H1 (cell line): ENCODE data around the gene CCDC102A. TPM values are rescaled to one million over a fixed set of nuclear protein-coding genes. Genes with fewer than 3 reads are reported as not detected.

Source experiments
- CTCF ChIA-PET: fragments of 300-600 bp; sonication (Branson Sonifier 250); formaldehyde crosslinking; loops from one replicate; lab custom pipeline; 2021; ENCODE audit not compliant: partially characterized antibody; lab: Charles Lee
- POLR2A ChIA-PET: fragments of 300-600 bp; sonication (Branson Sonifier 250); formaldehyde crosslinking; loops from one replicate; lab custom pipeline; 2021; ENCODE audit warnings: inconsistent platforms; ENCODE audit not compliant: partially characterized antibody; lab: Charles Lee
- DNase-seq, 2 experiments: peaks; one replicate each; pipeline versions ENCODE4 v3.0.0 to v3.0.0-alpha.2; 2010 to 2022; ENCODE audit warnings: low spot score in 2 of 2, low read depth in 1 of 2, mixed read lengths in 1 of 2
- FAIRE-seq: peaks from 2 replicates; lab custom pipeline; 2011; peaks lifted over from hg19 to GRCh38; lab: Jason Lieb, UNC
- H2AFZ ChIP-seq: 2 replicates; pipeline ENCODE4 v1.8.1; 2012; ENCODE audit warnings: low read length, inconsistent platforms
- H2AK5ac ChIP-seq: 2 replicates; pipeline ENCODE4 v1.6.1; 2013; ENCODE audit warnings: low read depth, low read length
- H2BK120ac ChIP-seq: replicated peaks from 2 replicates; pipeline ENCODE3; 2013; ENCODE audit warnings: low read depth, low read length, inconsistent platforms
- H2BK12ac ChIP-seq: 2 replicates; pipeline ENCODE4 v1.6.1; 2013; ENCODE audit warnings: low read depth, low read length
- H2BK15ac ChIP-seq: 2 replicates; pipeline ENCODE4 v1.6.1; 2013; ENCODE audit warnings: low read length
- H2BK20ac ChIP-seq: 2 replicates; pipeline ENCODE4 v1.6.1; 2013; ENCODE audit warnings: low read length
- H2BK5ac ChIP-seq: 2 replicates; pipeline ENCODE4 v1.6.1; 2013; ENCODE audit warnings: low read depth, low read length
- H3K14ac ChIP-seq: 2 replicates; pipeline ENCODE4 v1.6.1; 2013; ENCODE audit warnings: inconsistent platforms; ENCODE audit not compliant: insufficient read length
- H3K18ac ChIP-seq: 2 replicates; pipeline ENCODE4 v1.6.1; 2013; ENCODE audit warnings: low read length; ENCODE audit errors: extremely low read depth
- H3K23ac ChIP-seq: 2 replicates; pipeline ENCODE4 v1.6.1; 2013; ENCODE audit warnings: inconsistent platforms; ENCODE audit not compliant: insufficient read length
- H3K23me2 ChIP-seq: 2 replicates; pipeline ENCODE4 v1.6.1; 2013; ENCODE audit warnings: low read depth, low read length
- H3K27ac ChIP-seq: 2 replicates; pipeline ENCODE4 v1.6.1; 2011; ENCODE audit warnings: low read depth, low read length, inconsistent platforms
- H3K27me3 ChIP-seq, 4 experiments: replicated peaks in 1 of 4; 1 replicate in 1 of 4; 2 replicates in 3 of 4; pipeline versions ENCODE4 v1.6.1 to v1.8.1; 2011 to 2013; ENCODE audit warnings: low read length in 3 of 4, mild to moderate bottlenecking in 3 of 4, inconsistent platforms in 2 of 4, mixed read lengths in 2 of 4, moderate library complexity in 1 of 4; ENCODE audit not compliant: control insufficient read depth in 3 of 4, insufficient read depth in 3 of 4; ENCODE audit errors: extremely low read depth in 1 of 4
- H3K36me3 ChIP-seq, 4 experiments: 2 replicates each; pipeline versions ENCODE4 v1.6.1 to v1.8.1; 2011 to 2013; ENCODE audit warnings: mild to moderate bottlenecking in 4 of 4, low read length in 3 of 4, moderate library complexity in 2 of 4, control low read depth in 1 of 4, inconsistent platforms in 1 of 4; ENCODE audit not compliant: insufficient read depth in 4 of 4, control insufficient read depth in 2 of 4
- H3K4ac ChIP-seq: replicated peaks from 2 replicates; pipeline ENCODE3; 2013; ENCODE audit warnings: low read length, low read depth, mixed read lengths, inconsistent platforms; ENCODE audit not compliant: insufficient read length
- H3K4me1 ChIP-seq, 4 experiments: replicated peaks in 1 of 4; 1 replicate in 1 of 4; 2 replicates in 3 of 4; pipeline versions ENCODE4 v1.6.1 to v1.8.1; 2011 to 2013; ENCODE audit warnings: low read length in 3 of 4, inconsistent platforms in 2 of 4, mixed read lengths in 1 of 4; ENCODE audit not compliant: insufficient read depth in 4 of 4, control insufficient read depth in 3 of 4
- H3K4me2 ChIP-seq, 2 experiments: 2 replicates each; pipeline versions ENCODE4 v1.6.1 to v1.8.1; 2011 to 2013; ENCODE audit warnings: low read depth in 2 of 2, low read length in 2 of 2, control low read depth in 1 of 2, inconsistent platforms in 1 of 2, mild to moderate bottlenecking in 1 of 2; ENCODE audit not compliant: insufficient read depth in 1 of 2
- H3K4me3 ChIP-seq, 4 experiments: fragments of 200-600, 300-600 bp in 1 of 4; sonication (generic), shearing (Covaris generic), sonication (Bioruptor Twin) in 1 of 4; 2 replicates each; pipeline versions ENCODE4 v1.5.1 to v1.8.1; 2011 to 2016; ENCODE audit warnings: low read length in 4 of 4, low read depth in 3 of 4, control low read depth in 2 of 4, inconsistent platforms in 2 of 4, mild to moderate bottlenecking in 2 of 4, mixed read lengths in 1 of 4, moderate library complexity in 1 of 4; ENCODE audit not compliant: insufficient read depth in 2 of 4; ENCODE audit errors: extremely low read depth in 1 of 4
- H3K56ac ChIP-seq: replicated peaks from 2 replicates; pipeline ENCODE3; 2013; ENCODE audit warnings: low read depth, mild to moderate bottlenecking, mixed read lengths, low read length, inconsistent platforms; ENCODE audit not compliant: insufficient read length
- H3K79me1 ChIP-seq: 2 replicates; pipeline ENCODE4 v1.6.1; 2013; ENCODE audit warnings: low read depth, low read length, control low read depth
- H3K79me2 ChIP-seq, 2 experiments: 2 replicates each; pipeline versions ENCODE4 v1.6.1 to v1.8.1; 2012 to 2013; ENCODE audit warnings: low read length in 2 of 2, mild to moderate bottlenecking in 2 of 2, inconsistent platforms in 1 of 2; ENCODE audit not compliant: insufficient read depth in 2 of 2, control insufficient read depth in 1 of 2
- H3K9ac ChIP-seq, 4 experiments: replicated peaks in 1 of 4; 1 replicate in 1 of 4; 2 replicates in 3 of 4; pipeline versions ENCODE4 v1.6.1 to v1.8.1; 2011 to 2013; ENCODE audit warnings: low read depth in 3 of 4, low read length in 3 of 4, control low read depth in 2 of 4, mild to moderate bottlenecking in 2 of 4, moderate library complexity in 2 of 4, inconsistent platforms in 1 of 4; ENCODE audit errors: extremely low read depth in 1 of 4
- H3K9me3 ChIP-seq, 2 experiments: 2 replicates each; pipeline versions ENCODE4 v1.6.1 to v1.8.1; 2012 to 2013; ENCODE audit warnings: mild to moderate bottlenecking in 2 of 2, moderate library complexity in 2 of 2, control low read depth in 1 of 2, inconsistent platforms in 1 of 2, low read depth in 1 of 2, low read length in 1 of 2, mixed read lengths in 1 of 2; ENCODE audit not compliant: insufficient read depth in 2 of 2
- H4K20me1 ChIP-seq, 2 experiments: replicated peaks in 1 of 2; 2 replicates each; pipeline versions ENCODE3 to v1.8.1; 2011 to 2013; ENCODE audit warnings: inconsistent platforms in 2 of 2, low read length in 2 of 2, mild to moderate bottlenecking in 1 of 2; ENCODE audit not compliant: insufficient read depth in 2 of 2, control insufficient read depth in 1 of 2
- H4K5ac ChIP-seq: 2 replicates; pipeline ENCODE4 v1.6.1; 2013; ENCODE audit warnings: low read length, low read depth, mixed read lengths, inconsistent platforms; ENCODE audit not compliant: insufficient read length
- H4K8ac ChIP-seq: 2 replicates; pipeline ENCODE4 v1.8.0; 2013; ENCODE audit warnings: mild to moderate bottlenecking, moderate library complexity, low read length, inconsistent platforms; ENCODE audit not compliant: insufficient read depth; ENCODE audit errors: extremely low read depth
- H4K91ac ChIP-seq: replicated peaks from 2 replicates; pipeline ENCODE3; 2013; ENCODE audit warnings: low read length, mixed read lengths, inconsistent platforms; ENCODE audit not compliant: insufficient read length
- ASH2L ChIP-seq: fragments of 200-600, 300-600 bp; sonication (generic); IDR thresholded peaks from one replicate; pipeline ENCODE4 v1.7.1; 2017; ENCODE audit warnings: low read length
- HDAC2 ChIP-seq, 2 experiments: fragments of 300-600 bp in 1 of 2; sonication (generic) in 1 of 2; IDR thresholded peaks; 2 replicates each; pipeline ENCODE4 v1.6.1; 2011 to 2012; ENCODE audit warnings: low read depth in 2 of 2, low read length in 2 of 2, mild to moderate bottlenecking in 2 of 2, moderate library complexity in 2 of 2, borderline replicate concordance in 1 of 2, inconsistent platforms in 1 of 2
- SIRT6 ChIP-seq: IDR thresholded peaks from one replicate; pipeline ENCODE4 v1.7.1; 2012; ENCODE audit warnings: low read length, inconsistent platforms
- WGBS, 2 experiments: shearing (Covaris generic) in 1 of 2; methylation state at CpG; one replicate each; pipeline versions ENCODE4 v1.1.6 to v1.1.7; 2013 to 2015; ENCODE audit warnings: low lambda C conversion rate in 2 of 2, mixed read lengths in 2 of 2, inconsistent platforms in 1 of 2, low coverage in 1 of 2, missing lambda C conversion rate in 1 of 2; ENCODE audit not compliant: insufficient replicate concordance in 2 of 2, insufficient coverage in 1 of 2, insufficient read length in 1 of 2; ENCODE audit errors: extremely low coverage in 1 of 2, missing lambda C conversion rate in 1 of 2; 5-methylcytosine and 5-hydroxymethylcytosine counted together
- polyA plus RNA-seq, 7 experiments: library from polyadenylated mRNA; depleted of rRNA in 3 of 7; stranded (reverse) in 5 of 7; unstranded in 2 of 7; fragments of >200 nt in 5 of 7; fragments of 200-250 nt in 2 of 7; gene quantifications; 1 replicate in 5 of 7; 2 replicates in 1 of 7; 4 replicates in 1 of 7; pipeline versions ENCODE4 v1.2.1 to v1.2.3, GENCODE V29; 2011 to 2013; ENCODE audit warnings: missing spikeins in 2 of 7, mixed read lengths in 2 of 7
- total RNA-seq: library from RNA; stranded (reverse); fragmentation: NEBNext Ultra II Directional; extraction: Animal tissue kit (Norgen Biotek cat#: 25700); gene quantifications from 2 replicates; pipeline ENCODE4 v1.2.1, GENCODE V29; 2021

Gene CCDC102A
- total and polyA plus RNA-seq, 2 of the 8 experiments (the other 6 are each of a cell fraction or from before 2014, with no cell fraction given), result 4.0 to 7.5 TPM

DNA sequence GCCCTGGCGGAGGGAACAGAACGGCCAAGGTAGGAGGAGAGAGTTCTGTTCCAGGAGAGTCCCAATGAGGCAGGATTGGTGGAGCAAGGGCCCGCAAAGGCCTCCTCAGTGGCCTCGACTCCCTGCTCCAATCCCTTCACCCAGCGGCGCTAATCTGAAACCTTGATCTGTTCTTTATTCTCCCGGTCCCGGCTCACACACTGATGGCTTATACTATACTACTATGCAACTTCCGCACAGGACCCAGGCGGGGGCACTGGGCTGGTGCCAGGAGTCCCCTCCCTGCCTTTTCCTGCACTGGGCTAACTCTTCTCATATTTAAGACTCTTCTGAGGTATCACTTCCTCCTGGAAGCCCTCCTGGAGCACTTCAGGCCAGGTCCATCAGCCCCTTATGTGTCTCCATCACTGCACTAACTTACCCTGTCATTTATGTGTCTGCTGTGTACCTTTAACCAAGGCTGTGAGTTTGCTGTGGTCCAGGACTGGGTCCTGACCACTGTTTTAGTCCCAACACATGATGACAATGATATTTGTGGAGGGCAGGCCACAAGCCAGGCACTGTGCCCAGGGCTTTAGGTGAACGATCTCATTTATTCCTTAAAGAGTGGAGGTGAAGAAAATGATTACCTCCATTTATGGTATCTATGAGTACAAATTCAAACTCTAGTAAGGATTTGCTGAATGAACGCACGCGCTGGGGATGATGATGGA lies 6.8 kb downstream of the CCDC102A start:
- H2BK120ac ChIP-seq, result no peak overlapping the region
- H2BK5ac ChIP-seq, result no peak overlapping the region
- no peak overlapping the region for H3K23ac ChIP-seq
- peaks cover 5% of the 10 kb centered on the region; the same call in 1 of the 2 replicates for H3K23me2 ChIP-seq
- no peak overlapping the region for H2AK5ac ChIP-seq
- peak overlapping the region; percentile 11; the same call in 1 of the 2 replicates for H2BK12ac ChIP-seq
- H4K8ac ChIP-seq, result peak overlapping the region; percentile 77; the same call in 1 of the 2 replicates
- 45% methylated on average over 14 of the region's 14 CpGs; no CpG with 5 or more reads in 1 of the 2 experiments for WGBS, 2 experiments
- no peak overlapping the region for H2BK15ac ChIP-seq
- TF ChIP-seq ASH2L (peak; percentile 22), SIRT6 (no peak), HDAC2 (IDR thresholded peaks at IDR 0.05; ENCODE audit: borderline replicate concordance in 1 of 2, low read depth in 2 of 2, low read length in 2 of 2) (no peak)
- no peak overlapping the region for H4K5ac ChIP-seq
- H4K91ac ChIP-seq, result no peak overlapping the region
- H3K27me3 ChIP-seq, result peaks cover 0 to 13% (median 4%) of the 10 kb centered on the region in 4 experiments; a peak in 4 of 7 replicates
- peaks cover 0 to 18% of the 10 kb centered on the region in 2 experiments; a peak in 1 of 4 replicates for H3K79me2 ChIP-seq
- no peak overlapping the region for H2BK20ac ChIP-seq
- ChIA-PET CTCF (interaction anchor here (0.5 to 13.9 kb wide), 6 partner anchors 9 to 186 kb away, joined by 3 to 210 read pairs (median 4); no protein-coding TSS in a partner anchor), POLR2A (interaction anchor here (0.8 to 9.1 kb wide), 11 partner anchors 8 to 112 kb away, joined by 3 to 67 read pairs (median 5); partner anchors contain the start of genes ADGRG5, CCDC102A, DOK4 and POLR2C)
- DNase-seq (no peak), FAIRE-seq (no peak)
- H3K4ac ChIP-seq, result no peak overlapping the region
- H3K27ac ChIP-seq, result no peak overlapping the region
- peak overlapping the region; percentile 38 to 73 (median 52) for H3K4me3 ChIP-seq
- no peak overlapping the region for H3K56ac ChIP-seq
- 0 out of 2 replicates have a peak overlapping the region, but pooled peaks have one; percentile 48 for H2AFZ ChIP-seq
- peak overlapping the region; percentile 71; the same call in 1 of the 2 replicates for H3K18ac ChIP-seq
- H3K9me3 ChIP-seq, result no peaks in the 10 kb centered on the region
- H3K9ac ChIP-seq, result peak overlapping the region in 3 of 4 experiments; percentile 61 to 83 (median 62); a peak in 5 of 7 replicates
- peaks cover 6 to 23% of the 10 kb centered on the region in 2 experiments for H4K20me1 ChIP-seq
- peak overlapping the region; percentile 70 to 83 for H3K4me2 ChIP-seq
- H3K36me3 ChIP-seq, result no peaks in the 10 kb centered on the region; a peak in 1 of 8 replicates
- peaks cover 10% of the 10 kb centered on the region for H3K79me1 ChIP-seq
- peaks cover 4 to 38% (median 26%) of the 10 kb centered on the region in 4 experiments for H3K4me1 ChIP-seq
- no peak overlapping the region for H3K14ac ChIP-seq
